ENCODE data around the gene CAPN12. TPM values are rescaled to one million over a fixed set of nuclear protein-coding genes. Genes with fewer than 3 reads are reported as not detected.
A peak's percentile ranks its signal among the peaks of the same experiment; 100 is the strongest.

Gene CAPN12
- total RNA-seq, 1 experiment from 2014 or later, result 8.8 TPM

- peak; percentile 26 for TF ChIP-seq ZBTB33 (IDR thresholded peaks at IDR 0.05; ENCODE audit: extremely low read depth, insufficient replicate concordance, low read length)
Measured at GRCh38 chr19:38693380-38694223, 50.7 kb downstream of the CAPN12 start (continued).

- no peak overlapping the region for H2AFZ ChIP-seq (ENCODE audit: low read depth, low read length, poor library complexity, severe bottlenecking)
- RAD21 ChIA-PET (ENCODE audit: low non-redundant PET in 1 of 2, low total read pairs in 2 of 2, uncharacterized antibody in 2 of 2, unreplicated experiment in 2 of 2), result interaction anchor here (0.7 to 1.3 kb wide), 2 partner anchors 44 to 290 kb away, joined by 3 read pairs; partner anchors contain the start of gene FAM98C (in 1 of the 2)
- CTCF ChIA-PET, result interaction anchor here (1.0 kb wide), 2 partner anchors 9 to 58 kb away, joined by 3 to 4 read pairs; no protein-coding TSS in a partner anchor
- intact Hi-C loops (cut with micrococcal nuclease), result loop anchor here (1.0 kb wide), 1 partner anchor 8 kb away; no protein-coding TSS in a partner anchor
- H3K4me1 ChIP-seq (ENCODE audit: control insufficient read depth in 1 of 2, insufficient read depth in 2 of 2, low read length in 2 of 2), result peaks cover 69 to 100% of the 10 kb centered on the region in 2 experiments
- TSS peak; percentile 92 for BruUV-seq (replicated peaks)
- peaks cover 2 to 44% of the 10 kb centered on the region in 2 experiments; a peak in 2 of 4 replicates for H3K36me3 ChIP-seq (ENCODE audit: control insufficient read depth in 1 of 2, insufficient read depth in 2 of 2, low read length in 2 of 2)
- no peaks in the 10 kb centered on the region for H3K9me3 ChIP-seq (ENCODE audit: control insufficient read depth in 1 of 2, insufficient read depth in 1 of 2, low read depth in 1 of 2, low read length in 2 of 2)
- no peaks in the 10 kb centered on the region for H4K20me1 ChIP-seq (ENCODE audit: insufficient read depth)
- peak overlapping the region; percentile 30 to 48 for H3K4me3 ChIP-seq (replicated peaks in 1 of 2; ENCODE audit: low read depth in 1 of 2, low read length in 2 of 2)
- ATAC-seq, result peak; percentile 41
- TF ChIP-seq POLR2AphosphoS5 (IDR thresholded peaks at IDR 0.05; ENCODE audit: low read depth, low read length), result no peak
- TF ChIP-seq ZFX (IDR thresholded peaks at IDR 0.05), result peak; percentile 59; the same call in 1 of the 2 replicates
- H3K9me2 ChIP-seq (ENCODE audit: insufficient read depth), result no peaks in the 10 kb centered on the region
- peak overlapping the region; percentile 96 for H3K27ac ChIP-seq (ENCODE audit: low read depth, low read length)
- POLR2A ChIA-PET, result interaction anchor here (0.9 to 2.9 kb wide), 8 partner anchors 10 to 290 kb away, joined by 3 to 25 read pairs (median 4); partner anchors contain the start of genes ACTN4 and FAM98C
- H3K27me3 ChIP-seq (ENCODE audit: insufficient read depth, low read length), result no peaks in the 10 kb centered on the region
- H3K4me2 ChIP-seq (ENCODE audit: low read length), result peak overlapping the region; percentile 86
- peaks cover 100% of the 10 kb centered on the region for H3K79me2 ChIP-seq (ENCODE audit: insufficient read depth, low read length)
- peak overlapping the region; percentile 83 for H3K9ac ChIP-seq (ENCODE audit: low read length)
- no peak for DNase-seq (ENCODE audit: low read depth, low spot score)
Measured at GRCh38 chr19:38692458-38693379, 51.6 kb downstream of the CAPN12 start.
